K562 (cell line): ENCODE data around the gene FAM53B. TPM values are rescaled to one million over a fixed set of nuclear protein-coding genes. Genes with fewer than 3 reads are reported as not detected.

ENCODE experiments used
- ILK ChIP-seq: fragments of 450-650 bp; IDR thresholded peaks from 2 replicates; pipeline ENCODE4 v1.6.1; 2016; ENCODE audit warnings: missing genetic modification characterization, low read depth, mild to moderate bottlenecking, missing compliant biosample characterization, moderate library complexity, borderline replicate concordance
- IRF9 ChIP-seq: fragments of 450-650 bp; IDR thresholded peaks from 2 replicates; pipeline ENCODE4 v1.6.1; 2016; ENCODE audit warnings: missing biosample characterization, missing genetic modification characterization
- MCM3 ChIP-seq: fragments of 450-650 bp; IDR thresholded peaks from 2 replicates; pipeline ENCODE4 v1.6.1; 2016
- MEF2A ChIP-seq: IDR thresholded peaks from 2 replicates; pipeline ENCODE4 v1.6.1; 2011; ENCODE audit warnings: low read depth, mild to moderate bottlenecking, low read length, moderate library complexity; ENCODE audit not compliant: control insufficient read depth
- MEF2D ChIP-seq: conservative IDR thresholded peaks from 2 replicates; pipeline ENCODE4 v1.6.1; 2016; ENCODE audit warnings: low read depth, missing genetic modification characterization, missing compliant biosample characterization
- MEIS2 ChIP-seq: fragments of 450-650 bp; IDR thresholded peaks from 2 replicates; pipeline ENCODE4 v1.6.1; 2014; ENCODE audit warnings: mild to moderate bottlenecking; ENCODE audit not compliant: partially characterized antibody
- POLR2A ChIP-seq: fragments of 450-650 bp; conservative IDR thresholded peaks from 2 replicates; pipeline ENCODE4 v1.6.1; 2016
- POLR2B ChIP-seq: fragments of 450-650 bp; IDR thresholded peaks from 2 replicates; pipeline ENCODE4 v1.6.1; 2018; ENCODE audit warnings: low read depth; ENCODE audit not compliant: partially characterized antibody
- RAD51 ChIP-seq: fragments of 450-650 bp; IDR thresholded peaks from 2 replicates; pipeline ENCODE4 v1.7.1; 2016; ENCODE audit warnings: low read depth, mild to moderate bottlenecking, borderline replicate concordance
- STAG1 ChIP-seq: sonication (generic); formaldehyde crosslinking; IDR thresholded peaks from 2 replicates; pipeline ENCODE4 v1.5.0; 2020; ENCODE audit warnings: missing genetic modification reagents, borderline replicate concordance
- ZFP36 ChIP-seq: fragments of 150-350 bp; IDR thresholded peaks from 2 replicates; pipeline ENCODE4 v1.6.1; 2018; ENCODE audit warnings: low read length, low read depth; ENCODE audit not compliant: partially characterized antibody
- ZNF12 ChIP-seq: sonication (generic); formaldehyde crosslinking; IDR thresholded peaks from 2 replicates; pipeline ENCODE4 v1.4.0; 2020; ENCODE audit warnings: mild to moderate bottlenecking, missing genetic modification reagents
- ZNF224 ChIP-seq: sonication (generic); formaldehyde crosslinking; IDR thresholded peaks from 2 replicates; pipeline ENCODE4 v1.8.0; 2022; ENCODE audit warnings: mild to moderate bottlenecking, missing genetic modification reagents
- ZNF274 ChIP-seq: IDR thresholded peaks from 2 replicates; pipeline ENCODE4 v1.6.1; 2011; ENCODE audit warnings: low read depth, mild to moderate bottlenecking, low read length, moderate library complexity, borderline replicate concordance
- polyA plus RNA-seq, 8 experiments: library from polyadenylated mRNA; depleted of rRNA in 4 of 8; stranded (reverse) in 5 of 8; unstranded in 3 of 8; fragments of >200 nt; fragmentation: Nextera tagmentation in 2 of 8; fragmentation: Illumina TruSeq in 1 of 8; extraction: Ambion mirVana in 2 of 8; extraction: Trizol in 1 of 8; gene quantifications; 2 replicates each; pipeline versions ENCODE4 v1.2.1 to v1.2.3, GENCODE V29; 2011 to 2014; ENCODE audit warnings: inconsistent platforms in 1 of 8, missing spikeins in 1 of 8
- total RNA-seq, 7 experiments: library from RNA; depleted of rRNA in 6 of 7; stranded (reverse); fragments of >200 nt in 6 of 7; fragmentation: Illumina TruSeq in 2 of 7; extraction: Trizol in 2 of 7; gene quantifications; 2 replicates each; pipeline versions ENCODE4 v1.2.1 to v1.2.3, GENCODE V29; 2011 to 2021; ENCODE audit warnings: low replicate concordance in 1 of 7
- TF ChIP-seq, protein P1 (sequence below), 2 experiments: fragments of 150-350 bp in 1 of 2; IDR thresholded peaks; 2 replicates each; pipeline ENCODE4 v1.6.1; 2012 to 2016; ENCODE audit warnings: low read depth in 2 of 2, low read length in 2 of 2, mild to moderate bottlenecking in 1 of 2, moderate library complexity in 1 of 2
- TF ChIP-seq, protein P2 (sequence below): fragments of 250-450 bp; sonication (Bioruptor Pico); IDR thresholded peaks from 2 replicates; pipeline ENCODE4 v1.8.0; 2021; ENCODE audit warnings: borderline replicate concordance, mild to moderate bottlenecking, moderate library complexity; ENCODE audit not compliant: poor library complexity, severe bottlenecking
- TF ChIP-seq, protein P3 (sequence below): IDR thresholded peaks from 2 replicates; pipeline ENCODE4 v1.6.1; 2016; ENCODE audit warnings: missing genetic modification characterization, missing compliant biosample characterization
- TF ChIP-seq, protein P4 (sequence below): fragments of 250-450 bp; sonication (Bioruptor Pico); IDR thresholded peaks from 2 replicates; pipeline ENCODE4 v1.8.0; 2021; ENCODE audit warnings: moderate library complexity, mild to moderate bottlenecking, inconsistent platforms

The FAM53B gene
- total and polyA plus RNA-seq, 9 of the 15 experiments (the other 6 are each of a cell fraction or from before 2014, with no cell fraction given): 0.03 to 16.5 (median 5.0) TPM

- no peak for TF ChIP-seq POLR2B
- TF ChIP-seq POLR2A: no peak
- no peak for TF ChIP-seq ILK
- TF ChIP-seq ZNF274: peak; percentile 60; the same call in 1 of the 2 replicates
- no peak for TF ChIP-seq STAG1 (CRISPR knock-in tag)
- TF ChIP-seq MEF2D (tag): 0 out of 2 replicates have a peak, but pooled peaks have one; percentile 45
- TF ChIP-seq, protein P1, sequence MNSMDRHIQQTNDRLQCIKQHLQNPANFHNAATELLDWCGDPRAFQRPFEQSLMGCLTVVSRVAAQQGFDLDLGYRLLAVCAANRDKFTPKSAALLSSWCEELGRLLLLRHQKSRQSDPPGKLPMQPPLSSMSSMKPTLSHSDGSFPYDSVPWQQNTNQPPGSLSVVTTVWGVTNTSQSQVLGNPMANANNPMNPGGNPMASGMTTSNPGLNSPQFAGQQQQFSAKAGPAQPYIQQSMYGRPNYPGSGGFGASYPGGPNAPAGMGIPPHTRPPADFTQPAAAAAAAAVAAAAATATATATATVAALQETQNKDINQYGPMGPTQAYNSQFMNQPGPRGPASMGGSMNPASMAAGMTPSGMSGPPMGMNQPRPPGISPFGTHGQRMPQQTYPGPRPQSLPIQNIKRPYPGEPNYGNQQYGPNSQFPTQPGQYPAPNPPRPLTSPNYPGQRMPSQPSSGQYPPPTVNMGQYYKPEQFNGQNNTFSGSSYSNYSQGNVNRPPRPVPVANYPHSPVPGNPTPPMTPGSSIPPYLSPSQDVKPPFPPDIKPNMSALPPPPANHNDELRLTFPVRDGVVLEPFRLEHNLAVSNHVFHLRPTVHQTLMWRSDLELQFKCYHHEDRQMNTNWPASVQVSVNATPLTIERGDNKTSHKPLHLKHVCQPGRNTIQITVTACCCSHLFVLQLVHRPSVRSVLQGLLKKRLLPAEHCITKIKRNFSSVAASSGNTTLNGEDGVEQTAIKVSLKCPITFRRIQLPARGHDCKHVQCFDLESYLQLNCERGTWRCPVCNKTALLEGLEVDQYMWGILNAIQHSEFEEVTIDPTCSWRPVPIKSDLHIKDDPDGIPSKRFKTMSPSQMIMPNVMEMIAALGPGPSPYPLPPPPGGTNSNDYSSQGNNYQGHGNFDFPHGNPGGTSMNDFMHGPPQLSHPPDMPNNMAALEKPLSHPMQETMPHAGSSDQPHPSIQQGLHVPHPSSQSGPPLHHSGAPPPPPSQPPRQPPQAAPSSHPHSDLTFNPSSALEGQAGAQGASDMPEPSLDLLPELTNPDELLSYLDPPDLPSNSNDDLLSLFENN (IDR thresholded peaks at IDR 0.05; ENCODE audit: low read depth in 2 of 2, low read length in 2 of 2): peak in 1 of 2 experiments; percentile 98; a peak in 2 of 4 replicates
- TF ChIP-seq ZNF12 (CRISPR knock-in tag): no peak
- TF ChIP-seq RAD51: peak; percentile 40; the same call in 1 of the 2 replicates
- TF ChIP-seq ZFP36: no peak
- TF ChIP-seq, protein P2, sequence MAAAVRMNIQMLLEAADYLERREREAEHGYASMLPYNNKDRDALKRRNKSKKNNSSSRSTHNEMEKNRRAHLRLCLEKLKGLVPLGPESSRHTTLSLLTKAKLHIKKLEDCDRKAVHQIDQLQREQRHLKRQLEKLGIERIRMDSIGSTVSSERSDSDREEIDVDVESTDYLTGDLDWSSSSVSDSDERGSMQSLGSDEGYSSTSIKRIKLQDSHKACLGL (CRISPR knock-in tag): no peak
- no peak for TF ChIP-seq ZNF224 (CRISPR knock-in tag)
- peak; percentile 96 for TF ChIP-seq MEIS2
- TF ChIP-seq, protein P3, sequence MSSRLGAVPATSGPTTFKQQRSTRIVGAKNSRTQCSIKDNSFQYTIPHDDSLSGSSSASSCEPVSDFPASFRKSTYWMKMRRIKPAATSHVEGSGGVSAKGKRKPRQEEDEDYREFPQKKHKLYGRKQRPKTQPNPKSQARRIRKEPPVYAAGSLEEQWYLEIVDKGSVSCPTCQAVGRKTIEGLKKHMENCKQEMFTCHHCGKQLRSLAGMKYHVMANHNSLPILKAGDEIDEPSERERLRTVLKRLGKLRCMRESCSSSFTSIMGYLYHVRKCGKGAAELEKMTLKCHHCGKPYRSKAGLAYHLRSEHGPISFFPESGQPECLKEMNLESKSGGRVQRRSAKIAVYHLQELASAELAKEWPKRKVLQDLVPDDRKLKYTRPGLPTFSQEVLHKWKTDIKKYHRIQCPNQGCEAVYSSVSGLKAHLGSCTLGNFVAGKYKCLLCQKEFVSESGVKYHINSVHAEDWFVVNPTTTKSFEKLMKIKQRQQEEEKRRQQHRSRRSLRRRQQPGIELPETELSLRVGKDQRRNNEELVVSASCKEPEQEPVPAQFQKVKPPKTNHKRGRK: no peak
- TF ChIP-seq IRF9 (tag): peak; percentile 86
- no peak for TF ChIP-seq MCM3
- TF ChIP-seq, protein P4, sequence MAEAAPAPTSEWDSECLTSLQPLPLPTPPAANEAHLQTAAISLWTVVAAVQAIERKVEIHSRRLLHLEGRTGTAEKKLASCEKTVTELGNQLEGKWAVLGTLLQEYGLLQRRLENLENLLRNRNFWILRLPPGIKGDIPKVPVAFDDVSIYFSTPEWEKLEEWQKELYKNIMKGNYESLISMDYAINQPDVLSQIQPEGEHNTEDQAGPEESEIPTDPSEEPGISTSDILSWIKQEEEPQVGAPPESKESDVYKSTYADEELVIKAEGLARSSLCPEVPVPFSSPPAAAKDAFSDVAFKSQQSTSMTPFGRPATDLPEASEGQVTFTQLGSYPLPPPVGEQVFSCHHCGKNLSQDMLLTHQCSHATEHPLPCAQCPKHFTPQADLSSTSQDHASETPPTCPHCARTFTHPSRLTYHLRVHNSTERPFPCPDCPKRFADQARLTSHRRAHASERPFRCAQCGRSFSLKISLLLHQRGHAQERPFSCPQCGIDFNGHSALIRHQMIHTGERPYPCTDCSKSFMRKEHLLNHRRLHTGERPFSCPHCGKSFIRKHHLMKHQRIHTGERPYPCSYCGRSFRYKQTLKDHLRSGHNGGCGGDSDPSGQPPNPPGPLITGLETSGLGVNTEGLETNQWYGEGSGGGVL (CRISPR knock-in tag): no peak
- TF ChIP-seq MEF2A: 0 out of 2 replicates have a peak, but pooled peaks have one; percentile 17
These were observed 26.1 kb downstream of the FAM53B start (continued) for GRCh38 chr10:124717911-124718741.
